WTC11 (cell line): ENCODE results near the gene GOSR2.

Experiments used
- CREB1 ChIP-seq: sonication (generic); formaldehyde crosslinking; IDR thresholded peaks from 2 replicates; pipeline ENCODE4 v1.8.0; 2023; ENCODE audit warnings: mild to moderate bottlenecking, missing genetic modification reagents
- NR2C2 ChIP-seq: sonication (generic); formaldehyde crosslinking; IDR thresholded peaks from 2 replicates; pipeline ENCODE4 v1.8.0; 2022; ENCODE audit warnings: mild to moderate bottlenecking, missing genetic modification reagents
- SP1 ChIP-seq: sonication (generic); formaldehyde crosslinking; conservative IDR thresholded peaks from 2 replicates; pipeline ENCODE4 v1.8.1; 2022; ENCODE audit warnings: missing genetic modification reagents
- ZNF138 ChIP-seq: sonication (generic); formaldehyde crosslinking; conservative IDR thresholded peaks from 2 replicates; pipeline ENCODE4 v1.8.1; 2022; ENCODE audit warnings: mild to moderate bottlenecking, moderate library complexity, missing genetic modification reagents
- ZNF671 ChIP-seq: fragments of 250-450 bp; sonication (Bioruptor Pico); IDR thresholded peaks from 2 replicates; pipeline ENCODE4 v1.8.0; 2021; ENCODE audit warnings: mild to moderate bottlenecking
- TF ChIP-seq, protein P1 (sequence below): fragments of 200-600 bp; IDR thresholded peaks from 2 replicates; pipeline ENCODE4 v1.8.0; 2022; ENCODE audit warnings: antibody characterized with exemption
- TF ChIP-seq, protein P2 (sequence below): sonication (generic); formaldehyde crosslinking; IDR thresholded peaks from 2 replicates; pipeline ENCODE4 v1.8.1; 2022; ENCODE audit warnings: low read depth, mild to moderate bottlenecking, moderate library complexity, missing genetic modification reagents, borderline replicate concordance

DNA sequence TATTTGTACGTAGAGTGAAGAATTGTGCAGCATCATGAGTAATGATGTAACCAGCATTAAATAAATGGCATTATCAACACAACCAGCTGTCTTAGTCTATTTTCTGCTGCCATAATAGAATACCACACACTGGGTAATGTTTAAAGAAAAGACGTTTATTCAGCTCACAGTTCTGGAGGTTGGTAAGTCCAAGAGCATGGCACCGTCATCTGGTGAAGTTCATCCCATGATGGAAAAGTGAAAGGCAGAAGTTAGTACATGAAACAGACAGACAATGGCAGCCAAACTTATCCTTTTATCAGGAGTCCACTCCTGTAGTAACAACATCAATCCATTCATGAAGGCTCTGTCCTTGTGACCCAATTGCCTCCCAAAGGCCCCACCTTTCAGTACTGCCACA, 6.3 kb upstream of the GOSR2 start:
- TF ChIP-seq SP1 (CRISPR knock-in tag), result no peak
- TF ChIP-seq, protein P1, sequence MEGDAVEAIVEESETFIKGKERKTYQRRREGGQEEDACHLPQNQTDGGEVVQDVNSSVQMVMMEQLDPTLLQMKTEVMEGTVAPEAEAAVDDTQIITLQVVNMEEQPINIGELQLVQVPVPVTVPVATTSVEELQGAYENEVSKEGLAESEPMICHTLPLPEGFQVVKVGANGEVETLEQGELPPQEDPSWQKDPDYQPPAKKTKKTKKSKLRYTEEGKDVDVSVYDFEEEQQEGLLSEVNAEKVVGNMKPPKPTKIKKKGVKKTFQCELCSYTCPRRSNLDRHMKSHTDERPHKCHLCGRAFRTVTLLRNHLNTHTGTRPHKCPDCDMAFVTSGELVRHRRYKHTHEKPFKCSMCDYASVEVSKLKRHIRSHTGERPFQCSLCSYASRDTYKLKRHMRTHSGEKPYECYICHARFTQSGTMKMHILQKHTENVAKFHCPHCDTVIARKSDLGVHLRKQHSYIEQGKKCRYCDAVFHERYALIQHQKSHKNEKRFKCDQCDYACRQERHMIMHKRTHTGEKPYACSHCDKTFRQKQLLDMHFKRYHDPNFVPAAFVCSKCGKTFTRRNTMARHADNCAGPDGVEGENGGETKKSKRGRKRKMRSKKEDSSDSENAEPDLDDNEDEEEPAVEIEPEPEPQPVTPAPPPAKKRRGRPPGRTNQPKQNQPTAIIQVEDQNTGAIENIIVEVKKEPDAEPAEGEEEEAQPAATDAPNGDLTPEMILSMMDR, result no peak
- no peak for TF ChIP-seq CREB1 (CRISPR knock-in tag)
- no peak for TF ChIP-seq NR2C2
- no peak for TF ChIP-seq ZNF671 (CRISPR knock-in tag)
- no peak for TF ChIP-seq ZNF138 (CRISPR knock-in tag)
- TF ChIP-seq, protein P2, sequence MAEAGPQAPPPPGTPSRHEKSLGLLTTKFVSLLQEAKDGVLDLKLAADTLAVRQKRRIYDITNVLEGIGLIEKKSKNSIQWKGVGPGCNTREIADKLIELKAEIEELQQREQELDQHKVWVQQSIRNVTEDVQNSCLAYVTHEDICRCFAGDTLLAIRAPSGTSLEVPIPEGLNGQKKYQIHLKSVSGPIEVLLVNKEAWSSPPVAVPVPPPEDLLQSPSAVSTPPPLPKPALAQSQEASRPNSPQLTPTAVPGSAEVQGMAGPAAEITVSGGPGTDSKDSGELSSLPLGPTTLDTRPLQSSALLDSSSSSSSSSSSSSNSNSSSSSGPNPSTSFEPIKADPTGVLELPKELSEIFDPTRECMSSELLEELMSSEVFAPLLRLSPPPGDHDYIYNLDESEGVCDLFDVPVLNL (CRISPR knock-in tag), result no peak
